Measurements from ENCODE around the gene SCN5A. TPM values are rescaled to one million over a fixed set of nuclear protein-coding genes. Genes with fewer than 3 reads are reported as not detected.
"Not testable (repeated sequence)": the region's sequence is repeated elsewhere in the genome, so short reads cannot be mapped to it uniquely, and the experiment has no call there.

Gene SCN5A
- polyA plus RNA-seq, 1 donor (not counting 4 experiments of a cell fraction or from before 2014, with no cell fraction given): 0.26 TPM

DNA sequence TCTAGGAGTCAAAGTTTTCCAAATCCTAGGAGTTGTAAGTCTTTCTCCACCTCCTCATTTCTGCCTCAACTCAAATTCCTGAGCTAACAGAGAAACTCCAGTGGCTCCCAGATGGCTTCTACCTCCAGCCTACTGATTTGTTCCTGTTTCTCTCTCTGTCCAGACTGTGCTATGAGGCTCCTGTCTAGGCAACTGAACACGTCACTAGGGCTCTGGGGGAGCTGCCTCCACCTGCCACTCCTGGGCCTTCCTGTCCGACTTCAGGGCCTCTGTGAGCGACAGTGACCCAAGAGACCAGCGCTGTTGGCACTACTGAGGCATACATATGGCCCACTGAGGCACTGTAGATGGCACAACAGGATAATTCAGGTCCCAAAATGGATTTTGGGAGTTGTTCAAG, 82.0 kb downstream of the SCN5A start:
- dilution Hi-C loops (cut with MboI; ENCODE audit: extremely low pct_ligation_motif_present, low sequenced_read_pairs): no loop called here
- Histone ChIP-seq H3K9me3 (ENCODE audit: control insufficient read depth, low read depth, low read length) (no peaks in the 10 kb centered on the region), H3K36me3 (ENCODE audit: control insufficient read depth in 2 of 2, extremely low read depth in 1 of 2, insufficient read depth in 2 of 2, low read length in 2 of 2) (no peaks in the 10 kb centered on the region), H3K9me1 (ENCODE audit: control insufficient read depth, extremely low read depth, insufficient read depth, low read length) (no peaks in the 10 kb centered on the region), H3K79me2 (ENCODE audit: control insufficient read depth, insufficient read depth, low read length) (no peaks in the 10 kb centered on the region), H3K27me3 (ENCODE audit: control insufficient read depth, extremely low read depth, insufficient read depth, low read length) (no peaks in the 10 kb centered on the region), H4K20me1 (ENCODE audit: control insufficient read depth, extremely low read depth, insufficient read depth, low read length) (no peaks in the 10 kb centered on the region), H3K4me2 (ENCODE audit: control insufficient read depth, extremely low read depth, insufficient read depth, low read depth, low read length) (no peak overlapping the region), H3K4me3 (ENCODE audit: control insufficient read depth in 2 of 3, extremely low read depth in 1 of 3, insufficient read depth in 2 of 3, low read depth in 1 of 3, low read length in 3 of 3) (no peak overlapping the region), H3K4me1 (ENCODE audit: control insufficient read depth, extremely low read depth, insufficient read depth, low read length) (no peaks in the 10 kb centered on the region), H3K27ac (ENCODE audit: control insufficient read depth, insufficient read depth, low read length) (no peak overlapping the region), H3K9ac (ENCODE audit: control insufficient read depth, extremely low read depth, insufficient read depth, low read length) (no peak overlapping the region), H2AFZ (ENCODE audit: control insufficient read depth, low read length) (no peak overlapping the region)
- FAIRE-seq (no peak), DNase-seq (ENCODE audit: low read depth, low spot score) (no peak)
- TF ChIP-seq CTCF (optimal IDR thresholded peaks at IDR 0.05 in 1 of 3, IDR thresholded peaks at IDR 0.05 in 1 of 3, conservative IDR thresholded peaks at IDR 0.05 in 1 of 3; ENCODE audit: extremely low read depth in 1 of 3, insufficient read depth in 2 of 3, low read length in 3 of 3): no peak

GRCh38 chr3:38566794-38567193, 82.7 kb downstream of the SCN5A start:
- not testable (repeated sequence) for FAIRE-seq; H3K36me3 ChIP-seq (ENCODE audit: control insufficient read depth in 2 of 2, extremely low read depth in 1 of 2, insufficient read depth in 2 of 2, low read length in 2 of 2); H3K27ac ChIP-seq (ENCODE audit: control insufficient read depth, insufficient read depth, low read length)

GRCh38 chr3:38566215-38566528, 83.3 kb downstream of the SCN5A start:
- no peaks in the 10 kb centered on the region for H3K27me3 ChIP-seq (ENCODE audit: control insufficient read depth, extremely low read depth, insufficient read depth, low read length)
- no peaks in the 10 kb centered on the region for H3K36me3 ChIP-seq (ENCODE audit: control insufficient read depth in 2 of 2, extremely low read depth in 1 of 2, insufficient read depth in 2 of 2, low read length in 2 of 2)
- H2AFZ ChIP-seq (ENCODE audit: control insufficient read depth, low read length): no peak overlapping the region
- no peak overlapping the region for H3K4me3 ChIP-seq (ENCODE audit: control insufficient read depth in 2 of 3, extremely low read depth in 1 of 3, insufficient read depth in 2 of 3, low read depth in 1 of 3, low read length in 3 of 3)
- H3K4me2 ChIP-seq (ENCODE audit: control insufficient read depth, extremely low read depth, insufficient read depth, low read depth, low read length): no peak overlapping the region
- dilution Hi-C loops (cut with MboI; ENCODE audit: extremely low pct_ligation_motif_present, low sequenced_read_pairs): no loop called here
- H3K9me3 ChIP-seq (ENCODE audit: control insufficient read depth, low read depth, low read length): no peaks in the 10 kb centered on the region
- no peaks in the 10 kb centered on the region for H3K9me1 ChIP-seq (ENCODE audit: control insufficient read depth, extremely low read depth, insufficient read depth, low read length)
- no peaks in the 10 kb centered on the region for H4K20me1 ChIP-seq (ENCODE audit: control insufficient read depth, extremely low read depth, insufficient read depth, low read length)
- DNase-seq (ENCODE audit: low read depth, low spot score): no peak
- TF ChIP-seq CTCF (optimal IDR thresholded peaks at IDR 0.05 in 1 of 3, IDR thresholded peaks at IDR 0.05 in 1 of 3, conservative IDR thresholded peaks at IDR 0.05 in 1 of 3; ENCODE audit: extremely low read depth in 1 of 3, insufficient read depth in 2 of 3, low read length in 3 of 3): no peak
- no peak for TF ChIP-seq EZH2 (IDR thresholded peaks at IDR 0.05; ENCODE audit: low read length)
- H3K79me2 ChIP-seq (ENCODE audit: control insufficient read depth, insufficient read depth, low read length): no peaks in the 10 kb centered on the region
- no peak overlapping the region for H3K9ac ChIP-seq (ENCODE audit: control insufficient read depth, extremely low read depth, insufficient read depth, low read length)
- no peak for FAIRE-seq
- no peaks in the 10 kb centered on the region for H3K4me1 ChIP-seq (ENCODE audit: control insufficient read depth, extremely low read depth, insufficient read depth, low read length)
- H3K27ac ChIP-seq (ENCODE audit: control insufficient read depth, insufficient read depth, low read length): no peak overlapping the region

More at GRCh38 chr3:38566794-38567193, 82.7 kb downstream of the SCN5A start:
- H3K9me1 ChIP-seq (ENCODE audit: control insufficient read depth, extremely low read depth, insufficient read depth, low read length); DNase-seq (ENCODE audit: low read depth, low spot score); H3K79me2 ChIP-seq (ENCODE audit: control insufficient read depth, insufficient read depth, low read length); H3K9ac ChIP-seq (ENCODE audit: control insufficient read depth, extremely low read depth, insufficient read depth, low read length); H3K4me1 ChIP-seq (ENCODE audit: control insufficient read depth, extremely low read depth, insufficient read depth, low read length); dilution Hi-C loops (cut with MboI; ENCODE audit: extremely low pct_ligation_motif_present, low sequenced_read_pairs); H3K4me3 ChIP-seq (ENCODE audit: control insufficient read depth in 2 of 3, extremely low read depth in 1 of 3, insufficient read depth in 2 of 3, low read depth in 1 of 3, low read length in 3 of 3); H2AFZ ChIP-seq (ENCODE audit: control insufficient read depth, low read length); H3K9me3 ChIP-seq (ENCODE audit: control insufficient read depth, low read depth, low read length); H4K20me1 ChIP-seq (ENCODE audit: control insufficient read depth, extremely low read depth, insufficient read depth, low read length); H3K27me3 ChIP-seq (ENCODE audit: control insufficient read depth, extremely low read depth, insufficient read depth, low read length); H3K4me2 ChIP-seq (ENCODE audit: control insufficient read depth, extremely low read depth, insufficient read depth, low read depth, low read length): not testable (repeated sequence)
